Keratinocyte (primary cell): ENCODE data around the gene TEX36.

ENCODE experiments used
- EZH2 ChIP-seq: IDR thresholded peaks from one replicate; pipeline ENCODE4 v1.6.1; 2012; ENCODE audit warnings: inconsistent platforms, mild to moderate bottlenecking, low read length, moderate library complexity
- TF ChIP-seq, protein P1 (sequence below), 3 experiments: IDR thresholded peaks in 1 of 3; conservative IDR thresholded peaks in 1 of 3; optimal IDR thresholded peaks in 1 of 3; 2 replicates in 2 of 3; 3 replicates in 1 of 3; pipeline versions ENCODE3 to v1.5.1; 2011; ENCODE audit warnings: low read length in 3 of 3, mild to moderate bottlenecking in 3 of 3, moderate library complexity in 2 of 3, control low read depth in 1 of 3, inconsistent platforms in 1 of 3; ENCODE audit not compliant: insufficient read depth in 2 of 3; ENCODE audit errors: extremely low read depth in 1 of 3

DNA sequence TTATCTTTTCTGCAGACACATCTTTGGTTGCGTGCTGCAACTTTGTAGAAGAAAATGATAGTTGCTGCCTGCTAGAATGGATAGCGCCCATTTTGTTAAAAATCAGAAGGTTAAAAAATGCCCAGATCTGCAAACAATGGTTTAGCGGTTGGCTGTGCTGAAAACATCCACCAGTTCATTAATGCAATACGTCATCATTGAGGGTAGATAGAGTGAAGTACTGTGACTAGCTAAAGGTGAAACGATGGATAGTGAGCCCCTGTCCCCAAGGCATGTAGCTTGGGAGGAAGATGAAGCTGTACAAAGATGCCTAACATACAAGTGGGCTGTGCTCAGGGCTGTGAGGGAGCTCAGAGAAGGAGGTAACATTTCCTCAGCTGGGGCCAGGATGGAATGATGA, 48.4 kb downstream of the TEX36 start:
- TF ChIP-seq EZH2: no peak
- TF ChIP-seq, protein P1, sequence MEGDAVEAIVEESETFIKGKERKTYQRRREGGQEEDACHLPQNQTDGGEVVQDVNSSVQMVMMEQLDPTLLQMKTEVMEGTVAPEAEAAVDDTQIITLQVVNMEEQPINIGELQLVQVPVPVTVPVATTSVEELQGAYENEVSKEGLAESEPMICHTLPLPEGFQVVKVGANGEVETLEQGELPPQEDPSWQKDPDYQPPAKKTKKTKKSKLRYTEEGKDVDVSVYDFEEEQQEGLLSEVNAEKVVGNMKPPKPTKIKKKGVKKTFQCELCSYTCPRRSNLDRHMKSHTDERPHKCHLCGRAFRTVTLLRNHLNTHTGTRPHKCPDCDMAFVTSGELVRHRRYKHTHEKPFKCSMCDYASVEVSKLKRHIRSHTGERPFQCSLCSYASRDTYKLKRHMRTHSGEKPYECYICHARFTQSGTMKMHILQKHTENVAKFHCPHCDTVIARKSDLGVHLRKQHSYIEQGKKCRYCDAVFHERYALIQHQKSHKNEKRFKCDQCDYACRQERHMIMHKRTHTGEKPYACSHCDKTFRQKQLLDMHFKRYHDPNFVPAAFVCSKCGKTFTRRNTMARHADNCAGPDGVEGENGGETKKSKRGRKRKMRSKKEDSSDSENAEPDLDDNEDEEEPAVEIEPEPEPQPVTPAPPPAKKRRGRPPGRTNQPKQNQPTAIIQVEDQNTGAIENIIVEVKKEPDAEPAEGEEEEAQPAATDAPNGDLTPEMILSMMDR (optimal IDR thresholded peaks at IDR 0.05 in 1 of 3, IDR thresholded peaks at IDR 0.05 in 1 of 3, conservative IDR thresholded peaks at IDR 0.05 in 1 of 3; ENCODE audit: extremely low read depth in 1 of 3, insufficient read depth in 2 of 3, low read length in 3 of 3): no peak
